GM04503 (cell line): ENCODE results near the gene MOB3B.

Experiments used
- DNase-seq: peaks from one replicate; pipeline ENCODE4 v3.0.0-alpha.2; 2012; ENCODE audit warnings: low read depth

Gene MOB3B

DNA sequence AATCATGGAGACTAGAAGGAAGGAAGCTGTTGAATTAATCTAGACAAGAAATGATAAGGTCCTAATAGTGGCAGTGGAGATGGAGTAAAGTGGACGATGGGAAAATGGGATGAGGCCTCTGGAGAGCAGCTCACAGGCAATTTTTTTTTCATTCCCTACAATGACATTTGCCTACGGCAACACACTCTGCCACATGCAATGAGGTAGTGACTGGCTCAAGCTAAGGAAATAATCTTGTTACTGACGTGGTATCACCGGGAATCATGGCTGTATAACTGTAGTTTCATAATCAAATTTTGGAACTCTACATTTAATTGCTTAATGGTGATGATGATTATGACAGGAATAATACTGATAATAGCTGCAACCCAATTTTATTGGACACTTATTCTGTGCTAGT lies 12.1 kb upstream of the MOB3B start:
- DNase-seq = no peak

GRCh38 chr9:27540502-27540901 lies 10.9 kb upstream of the MOB3B start:
- no peak for DNase-seq

- DNase-seq = no peak
Observed at GRCh38 chr9:27539479-27540441, 10.1 kb upstream of the MOB3B start.

DNA sequence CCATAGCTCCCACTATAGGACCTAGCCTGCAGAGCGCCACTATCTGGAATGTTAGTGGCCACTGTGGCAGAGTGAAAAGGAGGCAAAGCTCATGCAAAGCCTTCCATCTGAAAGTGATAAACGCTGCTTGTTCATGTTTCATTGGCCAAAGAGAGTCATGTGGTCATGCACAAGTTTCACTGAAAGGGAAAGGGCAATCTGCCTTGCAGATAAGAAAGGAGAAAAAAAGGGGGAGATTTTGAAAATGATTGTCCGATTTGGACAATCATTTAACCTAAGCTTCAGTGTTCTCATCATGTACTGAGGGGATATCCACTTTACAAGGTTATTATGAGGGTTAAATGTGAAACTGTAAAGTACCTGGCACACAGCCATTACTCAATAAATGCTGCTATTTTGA lies 9.0 kb upstream of the MOB3B start:
- no peak for DNase-seq

- no peak for DNase-seq
Observed at GRCh38 chr9:27537756-27538155, 8.1 kb upstream of the MOB3B start.

GRCh38 chr9:27537027-27537435 lies 7.4 kb upstream of the MOB3B start:
- no peak for DNase-seq

DNA sequence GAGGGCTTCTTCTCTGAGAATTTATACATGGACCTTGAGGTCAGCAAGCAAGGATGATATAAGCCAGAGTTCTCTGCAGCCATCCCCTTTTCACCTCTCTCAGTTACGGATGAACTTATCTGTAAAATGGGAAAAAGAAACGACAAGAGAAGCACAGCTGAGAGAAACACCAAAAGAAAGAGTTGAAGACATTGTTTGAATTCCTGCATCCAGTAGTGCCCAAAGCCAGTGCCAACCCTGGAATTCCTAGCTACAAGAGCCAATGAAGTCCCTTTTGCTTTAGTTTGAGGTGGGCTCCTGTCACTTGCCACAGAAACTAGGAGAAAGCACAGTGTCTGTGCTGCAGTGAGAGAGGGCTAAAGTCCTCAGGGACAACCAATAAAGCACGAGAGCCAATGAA lies 6.6 kb upstream of the MOB3B start:
- DNase-seq = no peak

DNA sequence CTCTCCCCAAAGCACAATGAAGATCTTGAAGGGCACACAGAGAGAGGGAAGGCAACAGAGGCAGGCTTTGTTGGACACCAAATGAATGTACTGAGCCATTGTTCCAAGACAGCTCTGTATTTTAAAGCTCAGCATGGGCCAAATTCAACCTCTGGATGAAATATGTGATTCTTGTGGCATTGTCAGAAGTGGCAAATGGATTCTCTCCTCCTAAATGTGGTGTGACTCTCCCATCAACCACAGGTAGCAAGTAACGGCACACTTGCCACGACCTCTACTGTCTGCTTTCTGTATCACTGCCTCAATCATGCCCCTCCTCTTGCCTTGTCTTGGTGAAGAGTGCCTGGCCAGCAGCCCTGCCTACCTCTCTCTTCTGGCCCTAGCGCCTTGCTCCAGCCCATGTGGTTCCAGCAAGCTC lies 6.1 kb upstream of the MOB3B start:
- no peak for DNase-seq

DNA sequence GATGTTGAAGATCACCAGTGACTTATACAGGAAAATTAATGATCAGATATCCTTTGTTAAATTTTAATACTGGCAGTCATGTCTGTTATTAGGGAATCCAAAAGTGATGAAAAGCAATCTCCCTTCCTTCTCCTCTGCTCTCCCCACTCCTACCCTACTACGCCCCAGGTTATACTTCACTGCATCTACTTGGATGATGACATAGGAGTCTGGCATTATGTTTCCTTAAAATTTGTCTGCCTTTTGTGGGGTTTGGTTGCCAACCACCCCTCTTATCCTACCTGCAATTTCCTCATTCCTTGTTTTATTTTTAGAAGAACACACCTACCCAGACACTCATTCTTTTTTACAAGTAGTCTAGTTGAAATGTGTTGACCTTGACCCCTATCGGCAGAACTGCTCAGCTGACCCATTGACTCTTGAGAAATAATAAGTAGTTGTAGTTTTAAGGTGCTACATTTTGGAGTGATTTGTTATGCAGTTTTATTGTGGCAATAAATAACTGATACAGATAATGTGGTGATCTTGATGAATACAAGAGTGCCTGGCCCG lies 5.1 kb upstream of the MOB3B start:
- DNase-seq = no peak

- no peak for DNase-seq
Observed at GRCh38 chr9:27534131-27534530, 4.5 kb upstream of the MOB3B start.

- no peak for DNase-seq
Observed at GRCh38 chr9:27533311-27533710, 3.7 kb upstream of the MOB3B start.

- DNase-seq = no peak
Observed at GRCh38 chr9:27532046-27532445, 2.4 kb upstream of the MOB3B start.

DNA sequence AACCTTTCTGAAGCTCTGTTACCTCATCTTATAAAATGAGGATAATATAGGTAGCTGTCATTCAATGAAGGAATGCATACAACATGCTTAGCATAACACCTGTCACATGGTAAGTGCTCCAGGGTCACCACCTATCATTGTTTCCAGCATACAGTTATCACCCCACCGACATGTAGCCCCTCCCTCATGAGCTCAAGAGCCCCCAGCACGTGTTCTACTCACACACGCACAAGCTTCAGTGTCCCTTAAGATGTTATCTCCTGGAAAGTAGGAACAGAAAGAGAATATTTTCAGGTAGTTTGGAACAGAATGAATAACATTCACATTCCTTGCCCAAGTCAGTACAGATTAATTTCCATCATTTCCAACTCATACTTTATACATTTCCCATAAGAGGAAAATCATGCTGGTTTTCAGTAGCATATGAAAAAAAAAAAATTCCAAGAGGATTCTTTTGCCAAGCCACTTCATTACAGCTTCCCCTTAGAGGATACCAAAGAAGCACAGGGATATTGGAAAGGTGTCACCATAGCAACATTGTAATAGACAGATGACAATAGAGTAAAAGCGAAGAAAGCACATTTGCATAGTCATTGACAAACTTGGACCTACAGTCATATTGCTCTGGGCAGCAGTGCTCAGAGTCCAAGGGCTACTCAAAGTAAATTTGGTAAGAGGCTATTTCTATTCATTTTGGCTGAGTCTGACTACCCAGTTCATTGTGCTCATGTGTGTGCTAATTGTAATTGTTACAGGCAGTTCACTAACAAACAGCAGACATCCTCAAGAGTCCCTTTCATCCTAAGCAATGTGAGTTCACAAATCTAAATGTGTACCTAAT lies 1.5 kb upstream of the MOB3B start:
- no peak for DNase-seq

GRCh38 chr9:27528886-27529315 lies 713 bp downstream of the MOB3B start:
- DNase-seq = no peak

DNA sequence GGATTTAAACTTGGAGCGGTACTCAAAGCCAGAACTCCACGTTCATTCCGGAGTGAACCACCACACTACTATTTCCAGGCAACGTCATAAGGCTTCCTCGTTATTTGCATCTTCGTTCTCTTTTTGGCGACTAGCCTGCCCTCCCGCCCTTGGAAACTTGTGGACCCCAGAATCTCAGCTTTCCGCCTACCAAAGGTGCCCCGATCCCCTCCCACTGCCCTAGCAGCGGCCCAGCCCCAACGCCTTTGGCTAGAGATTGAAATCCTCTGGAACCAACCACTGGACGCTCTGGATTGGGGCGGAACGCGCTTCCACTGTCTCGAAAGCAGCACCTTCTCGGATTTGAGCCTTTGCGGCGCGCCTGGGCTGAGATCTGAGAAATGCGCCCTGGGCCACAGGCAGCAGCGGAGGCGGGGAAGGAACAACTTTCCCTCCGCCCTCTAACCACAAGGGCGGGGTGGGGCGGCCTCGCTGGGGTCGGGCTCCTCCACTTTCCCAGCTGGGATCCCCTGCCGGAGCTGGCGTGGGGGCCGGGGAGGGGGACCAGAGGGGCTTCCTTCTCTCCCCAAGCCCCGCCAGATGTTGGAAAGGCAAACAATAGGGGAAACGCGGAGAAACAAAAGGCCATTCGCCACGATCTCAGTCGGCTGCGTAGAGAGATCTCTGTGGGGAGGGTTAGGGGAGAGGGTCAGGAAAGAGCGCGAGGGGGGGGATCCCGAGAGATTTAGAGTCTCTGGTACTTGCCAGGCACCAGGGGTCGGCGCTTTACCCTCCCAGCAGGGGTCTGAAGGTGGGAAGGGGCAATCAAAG lies 1.3 kb downstream of the MOB3B start:
- no peak for DNase-seq

DNA sequence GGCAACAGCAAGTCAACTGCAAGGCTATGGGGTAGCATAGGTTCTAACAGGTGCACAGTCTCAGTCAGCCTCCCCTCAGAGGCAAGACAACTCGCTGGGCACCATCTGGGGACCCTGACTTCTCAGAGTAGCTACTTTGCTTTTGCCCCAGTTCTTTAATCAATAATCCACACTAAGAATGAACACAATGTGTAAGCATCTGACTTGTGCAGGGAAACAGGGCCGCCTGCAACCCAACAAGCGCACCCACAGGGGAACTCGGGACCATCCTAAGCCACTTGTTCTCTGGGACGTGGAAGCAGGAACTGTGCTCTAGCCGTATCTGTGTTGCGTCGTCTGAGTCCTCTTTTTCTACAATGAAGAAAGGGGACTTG lies 1.9 kb downstream of the MOB3B start:
- no peak for DNase-seq

DNA sequence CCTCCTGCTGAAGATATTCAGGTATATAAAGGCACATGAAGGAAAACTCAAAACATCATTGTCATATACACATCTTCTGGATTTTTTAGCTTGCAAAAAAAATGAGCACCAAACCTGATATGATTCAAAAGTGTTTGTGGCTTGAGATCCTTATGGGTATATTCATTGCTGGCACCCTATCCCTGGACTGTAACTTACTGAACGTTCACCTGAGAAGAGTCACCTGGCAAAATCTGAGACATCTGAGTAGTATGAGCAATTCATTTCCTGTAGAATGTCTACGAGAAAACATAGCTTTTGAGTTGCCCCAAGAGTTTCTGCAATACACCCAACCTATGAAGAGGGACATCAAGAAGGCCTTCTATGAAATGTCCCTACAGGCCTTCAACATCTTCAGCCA lies 5.4 kb downstream of the MOB3B start, which contains the start of gene IFNK:
TSS of gene IFNK (plus strand) at position 55 of the 400 bp plus-strand sequence. CDS start at position 102, 47 bp downstream.
- no peak for DNase-seq

GRCh38 chr9:27523141-27523540 lies 6.5 kb downstream of the MOB3B start:
- no peak for DNase-seq

DNA sequence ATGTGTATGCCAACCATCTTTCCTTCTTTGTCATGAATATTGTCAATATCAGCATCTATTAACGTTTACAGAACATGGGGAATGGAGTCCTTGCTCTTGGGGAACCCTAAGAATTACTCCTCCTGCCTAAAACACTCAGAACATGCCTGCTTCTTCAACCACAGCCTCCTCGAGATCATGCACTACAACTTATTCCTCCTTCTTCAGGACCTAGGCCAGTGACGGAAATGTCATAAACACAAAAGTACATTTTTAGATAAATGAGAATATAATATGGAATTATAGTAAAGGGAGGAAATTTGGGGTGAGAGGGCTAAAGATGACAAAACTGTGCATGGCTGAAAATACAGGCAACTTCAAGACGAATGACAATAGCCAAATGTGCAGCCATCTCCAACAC lies 8.6 kb downstream of the MOB3B start:
- no peak for DNase-seq

DNA sequence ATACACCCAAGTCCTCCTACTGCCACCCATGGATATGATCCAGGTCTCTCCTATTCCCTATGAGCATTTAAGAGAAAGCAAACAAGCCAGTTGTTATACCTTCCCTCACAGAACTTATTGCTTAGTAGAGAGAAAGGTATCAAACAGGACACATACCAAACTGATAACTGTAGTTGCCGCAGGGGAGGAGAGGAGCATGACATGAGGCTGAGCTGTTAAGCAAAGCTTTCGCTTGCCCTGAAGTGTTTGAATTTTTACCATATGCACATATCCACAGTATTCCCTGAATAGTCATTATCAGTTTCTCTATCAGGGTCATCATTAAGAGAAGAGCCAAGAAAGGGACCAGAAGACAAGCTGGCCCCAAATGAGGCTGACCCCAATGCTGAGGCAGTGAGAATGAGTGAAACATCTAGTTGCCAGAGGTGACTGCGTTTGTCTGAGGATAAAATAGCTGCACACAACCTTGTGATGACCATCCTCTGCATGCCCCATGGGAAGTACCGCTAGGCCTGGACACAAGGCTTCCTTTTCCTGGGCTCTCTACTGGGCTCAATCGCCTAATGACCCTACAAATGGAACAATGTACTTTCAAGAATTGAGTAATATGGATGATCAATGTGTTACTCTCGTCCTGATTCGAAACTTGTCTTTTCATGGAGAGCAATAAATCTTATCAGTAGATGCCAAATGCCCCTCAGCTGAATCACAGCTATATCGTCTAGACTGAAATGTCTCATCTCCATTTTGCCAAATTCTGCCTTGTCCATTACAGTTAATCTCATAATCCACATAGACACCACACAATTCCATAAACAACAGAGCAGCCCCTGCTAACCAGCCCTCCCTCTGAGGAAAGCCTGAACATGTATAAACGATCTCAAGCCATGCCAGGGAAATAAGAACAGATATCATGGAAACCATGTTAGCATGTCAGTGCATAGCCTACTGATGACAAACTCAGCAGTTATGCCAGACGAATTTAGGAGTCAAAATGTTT lies 9.8 kb downstream of the MOB3B start:
- no peak for DNase-seq
